HUES6 (cell line): ENCODE data around the gene SLC44A1.
A peak's percentile ranks its signal among the peaks of the same experiment; 100 is the strongest.

Experiments
- H3K27ac ChIP-seq: 2 replicates; pipeline ENCODE4 v1.7.0; 2013; ENCODE audit warnings: low read depth, mild to moderate bottlenecking, low read length, inconsistent platforms
- H3K27me3 ChIP-seq: 2 replicates; pipeline ENCODE4 v1.6.1; 2013; ENCODE audit warnings: low read length; ENCODE audit not compliant: control insufficient read depth, insufficient read depth
- H3K36me3 ChIP-seq: 2 replicates; pipeline ENCODE4 v1.6.1; 2013; ENCODE audit warnings: low read length; ENCODE audit not compliant: control insufficient read depth, insufficient read depth
- H3K4me1 ChIP-seq: 2 replicates; pipeline ENCODE4 v1.6.1; 2013; ENCODE audit warnings: low read length; ENCODE audit not compliant: control insufficient read depth, insufficient read depth
- H3K4me3 ChIP-seq: 2 replicates; pipeline ENCODE4 v1.5.1; 2013; ENCODE audit warnings: low read depth, low read length
- H3K9ac ChIP-seq: one replicate; pipeline ENCODE4 v1.6.1; 2013; ENCODE audit warnings: mild to moderate bottlenecking, low read length
- H3K9me3 ChIP-seq: 2 replicates; pipeline ENCODE4 v1.6.1; 2013; ENCODE audit warnings: low read depth, low read length; ENCODE audit not compliant: control insufficient read depth, insufficient read depth

Gene SLC44A1

DNA sequence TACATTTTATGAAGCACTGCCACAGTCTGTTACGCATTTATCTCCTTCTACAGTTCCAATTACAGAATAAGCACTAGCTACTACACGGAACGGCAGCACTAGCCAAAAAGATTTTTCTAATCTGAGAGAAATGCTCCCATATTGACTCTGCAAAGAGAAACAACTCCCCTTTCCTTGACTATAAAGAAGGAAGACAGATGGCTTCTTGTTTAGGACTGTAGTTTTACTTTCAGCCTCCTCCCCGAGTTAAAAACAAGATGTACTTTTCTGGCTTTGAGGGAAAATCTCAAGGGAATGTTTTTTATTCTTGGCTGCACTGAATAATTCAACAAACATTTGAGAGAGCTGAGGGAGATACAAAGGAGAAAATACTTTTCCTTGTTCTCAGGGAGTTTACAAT lies 1.9 kb upstream of the SLC44A1 start:
- Histone ChIP-seq H3K36me3 (no peaks in the 10 kb centered on the region), H3K27me3 (no peaks in the 10 kb centered on the region), H3K9ac (no peak overlapping the region), H3K27ac (no peak overlapping the region; the same call in 1 of the 2 replicates), H3K4me3 (peak overlapping the region; percentile 22; the same call in 1 of the 2 replicates), H3K9me3 (no peaks in the 10 kb centered on the region), H3K4me1 (peaks cover 44% of the 10 kb centered on the region)

DNA sequence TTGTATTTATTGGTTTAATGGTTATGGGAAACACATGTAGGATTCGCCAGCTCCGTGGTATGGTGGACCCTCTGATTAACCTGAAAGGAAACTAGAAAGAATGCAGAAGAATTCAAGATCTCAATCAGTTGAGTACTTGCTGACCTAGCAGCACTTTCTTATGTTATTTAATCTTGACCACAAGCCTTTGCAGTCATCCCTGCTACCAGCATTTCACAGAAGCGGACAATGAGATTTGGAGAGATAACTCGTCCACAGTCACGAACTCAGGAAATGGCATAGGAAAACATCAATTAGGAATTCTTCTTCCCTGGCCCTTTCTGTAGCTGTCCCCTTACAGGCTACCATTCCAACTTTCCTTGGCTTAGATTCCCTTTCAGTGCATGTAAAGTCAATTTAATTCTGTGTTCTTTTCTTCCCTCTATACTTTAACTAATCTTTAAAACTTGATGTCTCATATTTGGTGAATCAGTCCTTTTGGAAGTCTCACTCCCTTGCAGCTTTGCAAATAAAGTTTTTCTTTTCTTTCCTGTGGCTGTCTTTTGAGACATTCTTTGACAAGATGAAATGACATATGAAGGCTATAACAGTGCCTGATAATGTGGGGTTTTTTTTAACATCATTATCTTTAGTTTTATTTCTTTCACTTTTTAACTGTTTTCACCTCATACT lies 1.3 kb upstream of the SLC44A1 start:
- Histone ChIP-seq H3K27ac (no peak overlapping the region; the same call in 1 of the 2 replicates), H3K4me3 (peak overlapping the region; percentile 91), H3K27me3 (no peaks in the 10 kb centered on the region), H3K36me3 (no peaks in the 10 kb centered on the region), H3K9me3 (no peaks in the 10 kb centered on the region), H3K9ac (no peak overlapping the region), H3K4me1 (peaks cover 47% of the 10 kb centered on the region)

DNA sequence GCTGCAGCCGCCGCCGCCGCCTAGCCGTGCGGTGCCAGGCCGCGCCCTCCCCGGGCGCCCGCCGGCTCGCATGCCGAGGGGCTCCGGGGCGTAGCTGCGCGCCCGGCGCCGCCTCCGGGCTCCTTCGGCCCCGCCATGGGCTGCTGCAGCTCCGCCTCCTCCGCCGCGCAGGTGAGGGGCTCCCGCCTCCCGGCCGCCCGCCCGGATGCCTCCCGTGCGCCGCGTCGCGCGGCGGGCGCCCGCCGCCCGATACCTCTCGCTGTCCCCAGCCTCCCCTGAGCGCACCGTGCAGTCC lies 230 bp downstream of the SLC44A1 start:
- peak overlapping the region; percentile 88 for H3K9ac ChIP-seq
- no peaks in the 10 kb centered on the region for H3K27me3 ChIP-seq
- no peaks in the 10 kb centered on the region for H3K36me3 ChIP-seq
- H3K4me3 ChIP-seq: peak overlapping the region; percentile 91
- no peaks in the 10 kb centered on the region for H3K9me3 ChIP-seq
- peaks cover 54% of the 10 kb centered on the region for H3K4me1 ChIP-seq
- peak overlapping the region; percentile 92 for H3K27ac ChIP-seq

DNA sequence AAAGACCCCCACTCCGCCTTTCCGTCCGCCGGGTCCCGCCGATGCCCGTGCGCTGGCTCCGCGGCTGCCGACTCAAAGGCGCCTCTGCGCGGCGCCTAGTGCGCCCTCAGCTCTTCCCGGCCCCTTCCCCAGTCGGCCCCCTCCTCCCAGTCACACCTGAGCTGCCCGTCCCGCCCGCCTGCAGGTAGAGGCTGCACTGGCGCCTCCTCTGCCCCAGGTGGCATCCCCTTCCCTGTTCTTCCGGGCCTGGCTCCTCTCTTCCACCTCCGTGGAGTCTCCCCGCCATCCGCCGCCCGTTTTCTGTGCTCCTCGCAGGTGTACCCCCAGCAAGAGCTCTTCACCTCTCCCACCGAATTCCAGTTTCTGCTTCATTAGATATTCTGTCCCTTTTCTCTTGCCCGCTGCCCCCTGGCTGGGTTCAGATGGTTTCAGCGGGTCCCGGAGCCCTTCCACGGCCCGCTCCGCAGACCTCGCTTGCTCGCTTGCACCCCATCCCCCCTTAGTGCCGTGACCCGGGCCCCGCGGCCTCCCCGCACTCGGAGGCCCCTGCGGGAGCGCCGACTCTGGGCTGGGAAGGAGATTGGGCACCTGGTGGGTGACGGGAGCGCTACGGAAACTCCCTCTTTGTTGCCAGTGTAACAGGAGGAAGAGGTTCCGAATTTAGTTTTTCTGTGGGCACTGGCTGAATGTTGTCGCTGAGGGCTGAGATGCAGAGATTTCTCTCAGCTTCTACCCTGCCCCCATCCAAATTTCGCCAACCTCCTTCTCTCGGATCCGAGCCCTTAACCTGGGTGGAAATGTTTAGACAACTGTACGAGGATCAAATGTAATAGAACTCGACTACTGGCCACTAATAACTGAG lies 809 bp downstream of the SLC44A1 start:
- Histone ChIP-seq H3K27ac (peak overlapping the region; percentile 92), H3K9ac (peak overlapping the region; percentile 88), H3K9me3 (no peaks in the 10 kb centered on the region), H3K36me3 (no peaks in the 10 kb centered on the region), H3K4me3 (peak overlapping the region; percentile 91), H3K4me1 (peaks cover 54% of the 10 kb centered on the region), H3K27me3 (no peaks in the 10 kb centered on the region)

DNA sequence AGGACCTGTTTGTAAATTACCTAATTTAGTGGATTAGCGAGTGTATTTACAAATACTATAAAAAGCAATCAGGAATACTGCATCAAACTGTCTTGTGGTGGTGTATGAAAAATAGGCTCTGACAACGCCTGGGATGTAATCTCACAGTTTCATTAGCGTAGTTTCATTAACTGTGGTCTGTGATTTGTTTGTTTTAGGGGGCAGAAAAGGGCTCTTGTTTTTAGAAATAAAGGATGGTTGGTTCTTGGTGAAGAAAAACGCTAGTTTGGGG lies 1.4 kb downstream of the SLC44A1 start:
- Histone ChIP-seq H3K9me3 (no peaks in the 10 kb centered on the region), H3K4me3 (peak overlapping the region; percentile 91), H3K36me3 (no peaks in the 10 kb centered on the region), H3K27ac (peak overlapping the region; percentile 92), H3K9ac (peak overlapping the region; percentile 88), H3K4me1 (peaks cover 51% of the 10 kb centered on the region), H3K27me3 (no peaks in the 10 kb centered on the region)

DNA sequence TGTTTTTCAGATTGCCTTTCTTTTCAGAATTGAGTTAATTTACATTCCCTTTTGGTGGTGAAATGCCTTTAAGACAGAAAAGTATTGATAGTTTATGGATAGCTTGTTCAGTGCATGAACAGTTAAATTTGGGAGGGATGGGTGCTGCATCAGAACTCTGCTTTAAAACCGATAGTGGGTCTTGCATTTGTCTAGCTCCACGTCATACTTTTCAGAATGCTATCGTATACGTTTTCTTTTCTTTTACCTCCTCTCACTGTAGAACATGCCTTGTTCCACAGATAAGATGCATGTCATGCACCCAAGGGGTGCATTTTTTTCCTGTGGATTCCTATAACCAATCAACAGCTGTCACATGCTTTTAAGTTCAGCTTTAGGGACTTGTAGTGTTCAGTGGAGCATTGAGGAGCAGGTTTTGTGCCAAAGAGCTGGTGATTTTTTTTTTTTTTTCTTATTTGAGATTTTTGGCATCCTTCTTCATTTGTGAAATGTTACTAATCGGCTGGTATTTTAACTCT lies 2.3 kb downstream of the SLC44A1 start:
- no peak overlapping the region for H3K27ac ChIP-seq
- H3K27me3 ChIP-seq: no peaks in the 10 kb centered on the region
- peak overlapping the region; percentile 91 for H3K4me3 ChIP-seq
- H3K9ac ChIP-seq: no peak overlapping the region
- peaks cover 51% of the 10 kb centered on the region for H3K4me1 ChIP-seq
- no peaks in the 10 kb centered on the region for H3K9me3 ChIP-seq
- no peaks in the 10 kb centered on the region for H3K36me3 ChIP-seq

DNA sequence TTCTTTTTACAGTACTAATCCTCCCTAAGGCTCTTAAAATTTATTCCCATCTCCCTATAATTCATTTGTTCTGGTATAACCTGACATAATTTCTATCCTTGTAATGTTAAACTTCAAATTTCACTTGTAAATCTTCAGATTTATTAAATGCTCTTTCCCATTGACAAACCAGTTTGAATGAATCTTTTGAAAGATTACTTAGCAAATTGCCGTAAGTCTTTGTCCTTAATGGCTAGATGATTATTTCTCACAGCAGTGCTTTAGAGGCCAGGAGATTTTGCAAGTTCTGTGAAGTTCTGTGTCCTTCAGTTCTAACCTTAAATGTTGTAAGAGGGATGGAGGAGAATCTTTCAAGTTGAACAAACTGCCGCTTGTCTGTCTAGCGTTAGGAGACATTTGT lies 4.2 kb downstream of the SLC44A1 start:
- H3K27ac ChIP-seq: no peak overlapping the region
- H3K27me3 ChIP-seq: no peaks in the 10 kb centered on the region
- peaks cover 36% of the 10 kb centered on the region for H3K4me1 ChIP-seq
- H3K36me3 ChIP-seq: no peaks in the 10 kb centered on the region
- H3K9me3 ChIP-seq: no peaks in the 10 kb centered on the region
- no peak overlapping the region for H3K9ac ChIP-seq
- no peak overlapping the region for H3K4me3 ChIP-seq

DNA sequence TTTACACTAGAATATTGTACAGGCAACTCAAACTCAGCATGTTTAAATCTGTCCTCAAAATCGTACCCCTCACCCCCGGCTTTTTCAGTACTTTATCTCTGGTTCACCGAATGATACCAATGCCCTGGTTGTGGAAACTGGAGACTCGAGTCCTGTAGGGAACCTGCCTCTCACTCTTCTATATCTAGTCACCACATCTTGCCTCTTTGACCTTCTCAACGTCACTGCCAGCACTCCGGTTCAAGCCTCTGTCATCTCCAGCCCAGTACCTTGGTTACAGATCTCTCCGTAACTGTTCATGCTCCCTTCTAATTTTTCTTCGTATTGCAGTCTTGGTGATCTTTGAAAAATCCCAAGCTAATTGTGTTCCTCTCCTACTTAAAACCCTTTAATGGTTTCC lies 6.7 kb downstream of the SLC44A1 start:
- Histone ChIP-seq H3K9me3 (no peaks in the 10 kb centered on the region), H3K9ac (no peak overlapping the region), H3K4me1 (peaks cover 41% of the 10 kb centered on the region), H3K4me3 (no peak overlapping the region), H3K27ac (no peak overlapping the region), H3K27me3 (no peaks in the 10 kb centered on the region), H3K36me3 (no peaks in the 10 kb centered on the region)

DNA sequence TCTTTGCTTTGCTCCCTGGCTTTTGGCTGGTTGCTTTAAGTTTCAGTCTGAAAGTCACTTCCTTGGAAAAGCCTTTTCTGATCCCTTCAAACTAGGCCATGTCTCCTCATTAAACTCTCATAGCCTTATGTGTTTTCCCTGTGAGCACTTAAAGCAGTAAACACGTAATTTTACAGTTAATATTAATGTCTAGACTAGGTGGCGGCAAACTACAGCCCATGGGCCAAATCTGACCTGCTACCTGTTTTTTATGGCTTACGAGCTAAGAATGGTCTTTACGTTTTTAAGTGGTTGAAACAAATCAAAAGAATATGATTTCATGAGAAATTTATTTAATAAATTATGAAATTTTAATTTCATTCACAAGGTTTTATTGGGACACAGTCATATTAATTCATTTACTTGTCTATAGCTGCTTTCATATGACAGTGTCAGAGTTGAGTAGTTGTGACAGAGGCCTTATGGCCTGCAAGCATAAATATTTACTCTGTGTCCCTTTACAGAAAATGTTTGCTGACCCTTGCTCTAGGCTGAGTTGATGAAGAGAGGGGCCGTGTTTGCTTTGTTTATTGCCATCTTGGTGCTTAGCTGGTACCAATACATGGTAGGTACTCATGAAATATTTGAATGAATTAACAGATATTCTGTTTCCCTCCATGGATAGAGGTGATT lies 7.4 kb downstream of the SLC44A1 start:
- no peaks in the 10 kb centered on the region for H3K9me3 ChIP-seq
- H3K4me3 ChIP-seq: no peak overlapping the region
- H3K4me1 ChIP-seq: peaks cover 36% of the 10 kb centered on the region
- no peak overlapping the region for H3K9ac ChIP-seq
- H3K27me3 ChIP-seq: no peaks in the 10 kb centered on the region
- no peak overlapping the region for H3K27ac ChIP-seq
- no peaks in the 10 kb centered on the region for H3K36me3 ChIP-seq

DNA sequence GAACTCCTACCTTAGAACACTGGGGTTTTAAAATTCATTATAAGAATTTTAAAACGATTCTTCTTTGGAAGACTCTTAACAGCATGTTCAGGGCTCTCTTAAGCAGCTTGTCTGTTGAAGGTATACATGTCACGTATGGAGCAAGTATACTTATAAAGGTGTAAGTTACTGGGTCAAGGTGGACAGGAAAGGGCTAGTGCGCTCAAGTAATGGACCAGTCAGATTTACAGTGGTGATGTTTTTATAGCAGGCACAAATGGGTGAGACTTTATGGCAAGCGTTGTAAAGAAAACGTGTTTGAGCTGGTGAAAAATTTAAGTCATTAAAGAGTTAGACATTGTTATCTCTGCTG lies 7.9 kb downstream of the SLC44A1 start:
- no peaks in the 10 kb centered on the region for H3K9me3 ChIP-seq
- no peaks in the 10 kb centered on the region for H3K36me3 ChIP-seq
- no peak overlapping the region for H3K9ac ChIP-seq
- H3K4me1 ChIP-seq: peaks cover 34% of the 10 kb centered on the region
- no peak overlapping the region for H3K27ac ChIP-seq
- no peaks in the 10 kb centered on the region for H3K27me3 ChIP-seq
- H3K4me3 ChIP-seq: no peak overlapping the region

DNA sequence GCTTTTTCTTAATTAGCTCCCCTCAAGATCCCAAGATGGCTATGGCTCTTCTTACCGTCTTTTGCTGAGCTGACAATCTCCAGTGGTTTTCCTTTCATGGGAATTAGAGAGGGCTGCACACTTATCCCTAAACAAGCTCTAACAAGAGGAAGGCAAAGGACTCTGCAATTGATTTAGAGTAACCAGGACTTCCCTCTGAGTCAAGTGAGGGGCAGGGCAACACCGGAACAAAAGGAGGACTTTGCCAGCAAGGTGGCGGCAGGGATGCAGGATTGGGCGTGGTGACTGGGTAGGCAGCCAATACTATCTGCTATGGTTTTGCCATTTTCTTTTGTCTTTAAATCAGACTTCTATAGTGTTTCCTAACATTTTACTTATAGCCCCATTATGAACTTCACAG lies 9.8 kb downstream of the SLC44A1 start:
- no peaks in the 10 kb centered on the region for H3K36me3 ChIP-seq
- peaks cover 27% of the 10 kb centered on the region for H3K4me1 ChIP-seq
- H3K9ac ChIP-seq: no peak overlapping the region
- no peaks in the 10 kb centered on the region for H3K9me3 ChIP-seq
- no peaks in the 10 kb centered on the region for H3K27me3 ChIP-seq
- no peak overlapping the region for H3K4me3 ChIP-seq
- no peak overlapping the region for H3K27ac ChIP-seq
